Endothelial cell of umbilical vein (primary cell): ENCODE results near the gene DIP2B. TPM values are rescaled to one million over a fixed set of nuclear protein-coding genes. Genes with fewer than 3 reads are reported as not detected.

ENCODE experiments used
- BruUV-seq: library from RNA; stranded (reverse); fragments of 400-500 nt; replicated peaks from 2 replicates; lab custom pipeline; 2021; lab: Mats Ljungman, UMichigan
- CTCF ChIA-PET: fragments of 300-600, 350-600 bp; sonication (Branson Sonifier 250); formaldehyde crosslinking; loops from one replicate; lab custom pipeline; 2021; ENCODE audit warnings: antibody characterized with exemption, inconsistent platforms; lab: Charles Lee
- POLR2A ChIA-PET: fragments of 300-600, 350-600 bp; sonication (Branson Sonifier 250); formaldehyde crosslinking; loops from one replicate; lab custom pipeline; 2021; ENCODE audit warnings: antibody characterized with exemption, inconsistent platforms; lab: Charles Lee
- DNase-seq: peaks from one replicate; pipeline ENCODE4 v3.0.0-alpha.2; 2011; ENCODE audit warnings: low read depth, low spot score
- FAIRE-seq: peaks from 2 replicates; lab custom pipeline; 2011; peaks lifted over from hg19 to GRCh38; lab: Jason Lieb, UNC
- H2AFZ ChIP-seq: 2 replicates; pipeline ENCODE4 v1.6.0; 2012; ENCODE audit warnings: low read depth, low read length, control low read depth, inconsistent platforms
- H3K27ac ChIP-seq: 2 replicates; pipeline ENCODE4 v1.5.1; 2011; ENCODE audit warnings: low read depth, mild to moderate bottlenecking, control low read depth, low read length, moderate library complexity; ENCODE audit not compliant: insufficient read depth
- H3K27me3 ChIP-seq, 2 experiments: 2 replicates each; pipeline versions ENCODE4 v1.6.0 to v1.6.1; 2011; ENCODE audit warnings: low read length in 2 of 2, mixed read lengths in 1 of 2; ENCODE audit not compliant: control insufficient read depth in 2 of 2, insufficient read depth in 2 of 2
- H3K36me3 ChIP-seq, 2 experiments: 2 replicates in 1 of 2; 3 replicates in 1 of 2; pipeline ENCODE4 v1.5.1; 2011; ENCODE audit warnings: low read length in 2 of 2, mild to moderate bottlenecking in 1 of 2, moderate library complexity in 1 of 2; ENCODE audit not compliant: control insufficient read depth in 2 of 2, insufficient read depth in 2 of 2; ENCODE audit errors: extremely low read depth in 1 of 2
- H3K4me1 ChIP-seq: 3 replicates; pipeline ENCODE4 v1.5.1; 2011; ENCODE audit warnings: mild to moderate bottlenecking, low read length; ENCODE audit not compliant: control insufficient read depth, insufficient read depth; ENCODE audit errors: extremely low read depth
- H3K4me2 ChIP-seq: 2 replicates; pipeline ENCODE4 v1.6.1; 2011; ENCODE audit warnings: low read length, control low read depth, mixed read lengths; ENCODE audit not compliant: insufficient read depth
- H3K4me3 ChIP-seq, 3 experiments: fragments of 200-600 bp in 1 of 3; sonication (generic), shearing (Covaris generic) in 1 of 3; replicated peaks in 1 of 3; 2 replicates each; pipeline ENCODE4 v1.5.1; 2011 to 2016; ENCODE audit warnings: control low read depth in 3 of 3, low read length in 3 of 3, mild to moderate bottlenecking in 2 of 3, inconsistent platforms in 1 of 3, low read depth in 1 of 3, moderate library complexity in 1 of 3; ENCODE audit not compliant: insufficient read depth in 1 of 3
- H3K79me2 ChIP-seq: 2 replicates; pipeline ENCODE4 v1.6.0; 2012; ENCODE audit warnings: low read length, inconsistent platforms; ENCODE audit not compliant: control insufficient read depth, insufficient read depth
- H3K9ac ChIP-seq: replicated peaks from 2 replicates; pipeline ENCODE3; 2011; ENCODE audit warnings: low read length, control low read depth; ENCODE audit not compliant: insufficient read depth; ENCODE audit errors: extremely low read depth
- H3K9me1 ChIP-seq: replicated peaks from 3 replicates; pipeline ENCODE4 v1.6.0; 2011; ENCODE audit warnings: mild to moderate bottlenecking, low read length; ENCODE audit not compliant: control insufficient read depth, insufficient read depth; ENCODE audit errors: extremely low read depth
- H3K9me3 ChIP-seq: replicated peaks from 2 replicates; pipeline ENCODE4 v1.5.1; 2012; ENCODE audit warnings: low read length, inconsistent platforms; ENCODE audit not compliant: control insufficient read depth, insufficient read depth
- H4K20me1 ChIP-seq: replicated peaks from 2 replicates; pipeline ENCODE3; 2011; ENCODE audit warnings: mild to moderate bottlenecking, low read length; ENCODE audit not compliant: control insufficient read depth, insufficient read depth; ENCODE audit errors: extremely low read depth
- EZH2 ChIP-seq: IDR thresholded peaks from 2 replicates; pipeline ENCODE4 v1.6.1; 2012; ENCODE audit warnings: borderline replicate concordance, low read depth, mild to moderate bottlenecking, moderate library complexity, low read length, inconsistent platforms; ENCODE audit not compliant: severe bottlenecking
- FOS ChIP-seq: IDR thresholded peaks from 2 replicates; pipeline ENCODE4 v1.6.1; 2011; ENCODE audit warnings: mild to moderate bottlenecking, low read length, moderate library complexity, borderline replicate concordance; ENCODE audit not compliant: insufficient read depth
- GATA2 ChIP-seq: IDR thresholded peaks from 2 replicates; pipeline ENCODE4 v1.7.0; 2011; ENCODE audit warnings: low read depth, mild to moderate bottlenecking, moderate library complexity, mixed read lengths, low read length; ENCODE audit not compliant: insufficient read length, insufficient read depth
- JUN ChIP-seq: IDR thresholded peaks from 2 replicates; pipeline ENCODE4 v1.6.1; 2011; ENCODE audit warnings: borderline replicate concordance, low read depth; ENCODE audit not compliant: insufficient read length, insufficient read depth
- MAX ChIP-seq: IDR thresholded peaks from 2 replicates; pipeline ENCODE4 v1.6.1; 2011; ENCODE audit not compliant: insufficient read depth, insufficient read length
- MYC ChIP-seq: IDR thresholded peaks from one replicate; pipeline ENCODE4 v1.6.1; 2011; ENCODE audit warnings: mild to moderate bottlenecking, low read depth, low read length
- POLR2A ChIP-seq: IDR thresholded peaks from 2 replicates; pipeline ENCODE4 v1.6.1; 2012; ENCODE audit warnings: low read depth, mild to moderate bottlenecking, control low read depth, low read length
- POLR2AphosphoS5 ChIP-seq: IDR thresholded peaks from 2 replicates; pipeline ENCODE4 v1.6.1; 2012; ENCODE audit warnings: low read depth, mild to moderate bottlenecking, control low read depth, low read length, moderate library complexity; ENCODE audit not compliant: insufficient read depth
- dilution Hi-C: fragments of 300-500 bp; cut with MboI; formaldehyde crosslinking; loops from one replicate; pipeline ENCODE4 v1.15.0; 2019; ENCODE audit warnings: low sequenced_read_pairs; ENCODE audit not compliant: extremely low pct_ligation_motif_present
- intact Hi-C: fragments of 100-400 bp; cut with micrococcal nuclease; formaldehyde crosslinking; loops from one replicate; pipeline ENCODE4 v1.10.0; 2022
- polyA plus RNA-seq, 4 experiments: library from polyadenylated mRNA; depleted of rRNA in 3 of 4; stranded (reverse) in 3 of 4; unstranded in 1 of 4; fragments of >200 nt; gene quantifications; 2 replicates each; pipeline versions ENCODE4 v1.2.1 to v1.2.3, GENCODE V29; 2011 to 2012; ENCODE audit warnings: missing spikeins in 1 of 4
- total RNA-seq: library from RNA; stranded (reverse); gene quantifications from 2 replicates; pipeline ENCODE4 v1.2.3, GENCODE V29; 2021
- TF ChIP-seq, protein P1 (sequence below), 2 donors: IDR thresholded peaks; 1 replicate in 1 of 2; 2 replicates in 1 of 2; pipeline ENCODE4 v1.5.1; 2011; ENCODE audit warnings: low read length in 2 of 2, mild to moderate bottlenecking in 2 of 2, moderate library complexity in 2 of 2, control low read depth in 1 of 2, inconsistent platforms in 1 of 2, low read depth in 1 of 2; ENCODE audit not compliant: insufficient read depth in 1 of 2; ENCODE audit errors: extremely low read depth in 1 of 2

DIP2B gene
- total and polyA plus RNA-seq, 2 donors (not counting 3 experiments of a cell fraction or from before 2014, with no cell fraction given): 14.5 to 28.0 TPM

- peaks cover 32% of the 10 kb centered on the region for H3K79me2 ChIP-seq
- no TSS peak for BruUV-seq
- no peak overlapping the region for H2AFZ ChIP-seq
- H3K27me3 ChIP-seq: no peaks in the 10 kb centered on the region
- no peaks in the 10 kb centered on the region for H3K9me1 ChIP-seq
- no peaks in the 10 kb centered on the region for H3K4me1 ChIP-seq
- intact Hi-C loops: no loop called here
- no peaks in the 10 kb centered on the region for H4K20me1 ChIP-seq
- H3K9me3 ChIP-seq: no peaks in the 10 kb centered on the region
- ChIA-PET POLR2A (no interaction called here), CTCF (interaction anchor here (0.8 to 1.1 kb wide), 2 partner anchors 13 to 136 kb away, joined by 3 to 4 read pairs; no protein-coding TSS in a partner anchor)
- dilution Hi-C loops: no loop called here
- H3K27ac ChIP-seq: no peak overlapping the region
- H3K9ac ChIP-seq: no peak overlapping the region
- H3K36me3 ChIP-seq: no peaks in the 10 kb centered on the region
- no peak overlapping the region for H3K4me3 ChIP-seq
- no peak for FAIRE-seq
- no peak for DNase-seq
- no peak overlapping the region for H3K4me2 ChIP-seq
- no peak for TF ChIP-seq POLR2AphosphoS5
- TF ChIP-seq, protein P1, sequence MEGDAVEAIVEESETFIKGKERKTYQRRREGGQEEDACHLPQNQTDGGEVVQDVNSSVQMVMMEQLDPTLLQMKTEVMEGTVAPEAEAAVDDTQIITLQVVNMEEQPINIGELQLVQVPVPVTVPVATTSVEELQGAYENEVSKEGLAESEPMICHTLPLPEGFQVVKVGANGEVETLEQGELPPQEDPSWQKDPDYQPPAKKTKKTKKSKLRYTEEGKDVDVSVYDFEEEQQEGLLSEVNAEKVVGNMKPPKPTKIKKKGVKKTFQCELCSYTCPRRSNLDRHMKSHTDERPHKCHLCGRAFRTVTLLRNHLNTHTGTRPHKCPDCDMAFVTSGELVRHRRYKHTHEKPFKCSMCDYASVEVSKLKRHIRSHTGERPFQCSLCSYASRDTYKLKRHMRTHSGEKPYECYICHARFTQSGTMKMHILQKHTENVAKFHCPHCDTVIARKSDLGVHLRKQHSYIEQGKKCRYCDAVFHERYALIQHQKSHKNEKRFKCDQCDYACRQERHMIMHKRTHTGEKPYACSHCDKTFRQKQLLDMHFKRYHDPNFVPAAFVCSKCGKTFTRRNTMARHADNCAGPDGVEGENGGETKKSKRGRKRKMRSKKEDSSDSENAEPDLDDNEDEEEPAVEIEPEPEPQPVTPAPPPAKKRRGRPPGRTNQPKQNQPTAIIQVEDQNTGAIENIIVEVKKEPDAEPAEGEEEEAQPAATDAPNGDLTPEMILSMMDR (IDR thresholded peaks at IDR 0.05; ENCODE audit: extremely low read depth in 1 of 2, insufficient read depth in 1 of 2, low read depth in 1 of 2, low read length in 2 of 2): no peak
- no peak for TF ChIP-seq POLR2A
- TF ChIP-seq EZH2: no peak
- TF ChIP-seq MAX: no peak
- no peak for TF ChIP-seq GATA2
- TF ChIP-seq MYC: no peak
- TF ChIP-seq FOS: no peak
- TF ChIP-seq JUN: no peak
These were observed 19.0 kb downstream of the DIP2B start for GRCh38 chr12:50523772-50524171.
